ENCODE results near the gene SPEM1. TPM values are rescaled to one million over a fixed set of nuclear protein-coding genes. Genes with fewer than 3 reads are reported as not detected.

SPEM1 gene
- total RNA-seq, 4 donors from 2014 or later: not detected

DNA sequence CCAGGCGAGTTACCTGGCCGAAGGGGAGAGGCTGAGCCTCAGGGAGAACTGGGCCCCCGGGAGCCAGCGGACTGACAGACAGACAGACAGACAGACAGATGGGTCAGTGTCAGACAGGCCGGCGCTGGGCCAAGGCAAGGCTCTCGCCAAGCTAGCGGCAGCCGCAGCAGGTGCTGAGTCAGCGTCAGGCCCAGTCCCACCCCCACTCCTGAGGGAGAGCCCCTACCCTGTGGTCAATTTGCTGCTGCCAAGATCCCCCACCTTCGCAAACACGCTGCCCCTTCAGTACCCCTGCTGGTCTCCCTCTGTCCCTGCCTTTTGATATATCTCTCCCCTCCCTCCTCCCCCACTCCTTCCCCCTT lies 20.7 kb downstream of the SPEM1 start:
- Histone ChIP-seq H3K9me3 (no peaks in the 10 kb centered on the region), H3K4me3 (peak overlapping the region in 2 of 4 donors; percentile 37 to 43), H3K27ac (replicated peaks in 1 of 4) (no peak overlapping the region), H3K36me3 (no peaks in the 10 kb centered on the region), H3K27me3 (peaks cover 0 to 98% (median 48%) of the 10 kb centered on the region in 4 donors), H3K4me1 (peaks cover 64 to 72% (median 67%) of the 10 kb centered on the region in 4 donors)
- intact Hi-C loops (cut with DNase I): no loop called here
- TF ChIP-seq EP300 (IDR thresholded peaks at IDR 0.05) (no peak), POLR2AphosphoS5 (IDR thresholded peaks at IDR 0.05) (no peak), POLR2A (IDR thresholded peaks at IDR 0.05; ENCODE audit: low read depth) (no peak)
- TF ChIP-seq, protein P1, sequence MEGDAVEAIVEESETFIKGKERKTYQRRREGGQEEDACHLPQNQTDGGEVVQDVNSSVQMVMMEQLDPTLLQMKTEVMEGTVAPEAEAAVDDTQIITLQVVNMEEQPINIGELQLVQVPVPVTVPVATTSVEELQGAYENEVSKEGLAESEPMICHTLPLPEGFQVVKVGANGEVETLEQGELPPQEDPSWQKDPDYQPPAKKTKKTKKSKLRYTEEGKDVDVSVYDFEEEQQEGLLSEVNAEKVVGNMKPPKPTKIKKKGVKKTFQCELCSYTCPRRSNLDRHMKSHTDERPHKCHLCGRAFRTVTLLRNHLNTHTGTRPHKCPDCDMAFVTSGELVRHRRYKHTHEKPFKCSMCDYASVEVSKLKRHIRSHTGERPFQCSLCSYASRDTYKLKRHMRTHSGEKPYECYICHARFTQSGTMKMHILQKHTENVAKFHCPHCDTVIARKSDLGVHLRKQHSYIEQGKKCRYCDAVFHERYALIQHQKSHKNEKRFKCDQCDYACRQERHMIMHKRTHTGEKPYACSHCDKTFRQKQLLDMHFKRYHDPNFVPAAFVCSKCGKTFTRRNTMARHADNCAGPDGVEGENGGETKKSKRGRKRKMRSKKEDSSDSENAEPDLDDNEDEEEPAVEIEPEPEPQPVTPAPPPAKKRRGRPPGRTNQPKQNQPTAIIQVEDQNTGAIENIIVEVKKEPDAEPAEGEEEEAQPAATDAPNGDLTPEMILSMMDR (IDR thresholded peaks at IDR 0.05): no peak
- 23% methylated on average over 12 of the region's 12 CpGs for WGBS
- DNase-seq (ENCODE audit: extremely low spot score): no peak

DNA sequence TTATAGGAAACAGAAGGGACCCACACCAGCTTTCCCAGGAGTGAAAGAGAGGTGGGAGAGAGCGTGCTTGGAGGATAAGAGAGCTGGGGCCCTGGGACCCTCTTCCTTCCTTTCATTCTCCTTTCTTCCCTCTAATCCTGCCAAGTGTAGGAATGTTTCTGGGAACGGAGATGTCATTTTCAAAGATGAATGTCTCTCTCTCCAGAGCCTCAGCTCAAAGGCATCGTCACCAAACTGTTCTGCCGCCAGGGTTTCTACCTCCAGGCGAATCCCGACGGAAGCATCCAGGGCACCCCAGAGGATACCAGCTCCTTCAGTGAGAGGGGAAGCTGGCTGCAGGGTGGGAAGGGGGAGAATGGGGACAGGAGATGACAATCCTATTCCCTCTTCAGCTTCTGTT lies 21.1 kb downstream of the SPEM1 start:
- Histone ChIP-seq H3K27me3 (peaks cover 0 to 98% (median 51%) of the 10 kb centered on the region in 4 donors), H3K4me1 (peaks cover 60 to 69% (median 64%) of the 10 kb centered on the region in 4 donors), H3K27ac (replicated peaks in 1 of 4) (no peak overlapping the region), H3K36me3 (no peaks in the 10 kb centered on the region), H3K9me3 (no peaks in the 10 kb centered on the region), H3K4me3 (no peak overlapping the region)
- TF ChIP-seq, protein P1 (IDR thresholded peaks at IDR 0.05): no peak
- no peak for TF ChIP-seq EP300 (IDR thresholded peaks at IDR 0.05)
- TF ChIP-seq POLR2A (IDR thresholded peaks at IDR 0.05; ENCODE audit: low read depth): no peak
- no peak for TF ChIP-seq POLR2AphosphoS5 (IDR thresholded peaks at IDR 0.05)
- intact Hi-C loops (cut with DNase I): no loop called here
- 46% methylated on average over 7 of the region's 7 CpGs for WGBS
- DNase-seq (ENCODE audit: extremely low spot score): no peak

GRCh38 chr17:7442142-7442541 lies 22.0 kb downstream of the SPEM1 start:
- TF ChIP-seq EP300 (IDR thresholded peaks at IDR 0.05): no peak
- TF ChIP-seq, protein P1 (IDR thresholded peaks at IDR 0.05): no peak
- TF ChIP-seq POLR2AphosphoS5 (IDR thresholded peaks at IDR 0.05): no peak
- no peak for TF ChIP-seq POLR2A (IDR thresholded peaks at IDR 0.05; ENCODE audit: low read depth)
- H3K4me1 ChIP-seq: peaks cover 51 to 67% (median 62%) of the 10 kb centered on the region in 4 donors
- WGBS: 92% methylated on average over 2 of the region's 2 CpGs
- intact Hi-C loops (cut with DNase I): no loop called here
- peaks cover 0 to 99% (median 59%) of the 10 kb centered on the region in 4 donors for H3K27me3 ChIP-seq
- DNase-seq (ENCODE audit: extremely low spot score): no peak
- no peak overlapping the region for H3K27ac ChIP-seq (replicated peaks in 1 of 4)
- no peak overlapping the region for H3K4me3 ChIP-seq
- H3K36me3 ChIP-seq: no peaks in the 10 kb centered on the region
- no peaks in the 10 kb centered on the region for H3K9me3 ChIP-seq

- Histone ChIP-seq H3K9me3 (no peaks in the 10 kb centered on the region), H3K27me3 (peaks cover 0 to 99% (median 51%) of the 10 kb centered on the region in 4 donors), H3K4me3 (no peak overlapping the region), H3K4me1 (peaks cover 35 to 51% (median 47%) of the 10 kb centered on the region in 4 donors), H3K27ac (replicated peaks in 1 of 4) (no peak overlapping the region), H3K36me3 (no peaks in the 10 kb centered on the region)
- intact Hi-C loops (cut with DNase I): no loop called here
- 80% methylated on average over 4 of the region's 7 CpGs for whole genome bisulfite sequencing
- TF ChIP-seq, protein P1 (IDR thresholded peaks at IDR 0.05): no peak
- TF ChIP-seq POLR2A (IDR thresholded peaks at IDR 0.05; ENCODE audit: low read depth) (no peak), EP300 (IDR thresholded peaks at IDR 0.05) (no peak)
- DNase-seq (ENCODE audit: extremely low spot score): no peak
Observed at GRCh38 chr17:7443499-7444485, 23.7 kb downstream of the SPEM1 start.
